Skin epidermis (tissue), 12 donors: ENCODE data around the gene TNKS1BP1.
"Not testable (repeated sequence)": the region's sequence is repeated elsewhere in the genome, so short reads cannot be mapped to it uniquely, and the experiment has no call there.

Experiments used
- H3K27ac ChIP-seq, 21 experiments: fragments of 200-600 bp; sonication (generic) in 11 of 21; one replicate each; pipeline ENCODE4 v1.5.0; 2020; ENCODE audit warnings: mild to moderate bottlenecking in 3 of 21, inconsistent platforms in 2 of 21, moderate library complexity in 2 of 21
- H3K4me3 ChIP-seq, 7 experiments: fragments of 200-600 bp; sonication (generic) in 2 of 7; one replicate each; pipeline ENCODE4 v1.5.0; 2020; ENCODE audit warnings: inconsistent platforms in 2 of 7, mild to moderate bottlenecking in 2 of 7, moderate library complexity in 1 of 7

The TNKS1BP1 gene

GRCh38 chr11:57324886-57325734, at the start of gene TNKS1BP1:
TNKS1BP1 (minus strand) TSS chr11:57324952; CDS start chr11:57321885, 3,067 bp downstream.
- Histone ChIP-seq H3K4me3 (peak within 1 kb of the TSS; percentile 74 to 92 (median 82)), H3K27ac (peak within 1 kb of the TSS; percentile 78 to 97 (median 92))

- Histone ChIP-seq H3K4me3 (no peak overlapping the region), H3K27ac (no peak overlapping the region)
Observed at GRCh38 chr11:57373146-57373545, 48.4 kb upstream of the TNKS1BP1 start.

GRCh38 chr11:57370941-57371340, 46.2 kb upstream of the TNKS1BP1 start:
- H3K4me3 ChIP-seq: no peak overlapping the region
- no peak overlapping the region for H3K27ac ChIP-seq

GRCh38 chr11:57370251-57370650, 45.5 kb upstream of the TNKS1BP1 start:
- no peak overlapping the region for H3K4me3 ChIP-seq

GRCh38 chr11:57368845-57369232, 44.1 kb upstream of the TNKS1BP1 start:
- Histone ChIP-seq H3K4me3 (no peak overlapping the region), H3K27ac (no peak overlapping the region)

More at GRCh38 chr11:57370251-57370650, 45.5 kb upstream of the TNKS1BP1 start:
- no peak overlapping the region for H3K27ac ChIP-seq

GRCh38 chr11:57368106-57368844, 43.5 kb upstream of the TNKS1BP1 start:
- H3K4me3 ChIP-seq: no peak overlapping the region
- H3K27ac ChIP-seq: no peak overlapping the region

GRCh38 chr11:57364851-57365660, 40.3 kb upstream of the TNKS1BP1 start:
- H3K4me3 ChIP-seq: no peak overlapping the region

GRCh38 chr11:57363131-57364080, 38.7 kb upstream of the TNKS1BP1 start:
- H3K27ac ChIP-seq: no peak overlapping the region
- no peak overlapping the region for H3K4me3 ChIP-seq

More at GRCh38 chr11:57364851-57365660, 40.3 kb upstream of the TNKS1BP1 start:
- H3K27ac ChIP-seq: no peak overlapping the region

- no peak overlapping the region for H3K4me3 ChIP-seq
- no peak overlapping the region for H3K27ac ChIP-seq
Observed at GRCh38 chr11:57361926-57362325, 37.2 kb upstream of the TNKS1BP1 start.

GRCh38 chr11:57361420-57361819, 36.7 kb upstream of the TNKS1BP1 start:
- not testable (repeated sequence) for H3K27ac ChIP-seq, H3K4me3 ChIP-seq

- Histone ChIP-seq H3K4me3 (no peak overlapping the region), H3K27ac (no peak overlapping the region)
Observed at GRCh38 chr11:57360991-57361390, 36.2 kb upstream of the TNKS1BP1 start.

GRCh38 chr11:57359896-57360690, 35.3 kb upstream of the TNKS1BP1 start:
- H3K27ac ChIP-seq: peak overlapping the region in 1 of 21 experiments; percentile 77
- no peak overlapping the region for H3K4me3 ChIP-seq

- H3K27ac ChIP-seq: peak overlapping the region in 6 of 21 experiments; percentile 4 to 77 (median 48)
- H3K4me3 ChIP-seq: no peak overlapping the region
Observed at GRCh38 chr11:57359396-57359795, 34.6 kb upstream of the TNKS1BP1 start.

- H3K4me3 ChIP-seq: no peak overlapping the region
- H3K27ac ChIP-seq: peak overlapping the region in 6 of 21 experiments; percentile 4 to 77 (median 48)
Observed at GRCh38 chr11:57358991-57359390, 34.2 kb upstream of the TNKS1BP1 start.

GRCh38 chr11:57358543-57358961, 33.8 kb upstream of the TNKS1BP1 start:
- Histone ChIP-seq H3K4me3 (no peak overlapping the region), H3K27ac (peak overlapping the region in 6 of 21 experiments; percentile 4 to 77 (median 53))

GRCh38 chr11:57357856-57358255, 33.1 kb upstream of the TNKS1BP1 start:
- Histone ChIP-seq H3K4me3 (no peak overlapping the region), H3K27ac (peak overlapping the region in 9 of 21 experiments; percentile 18 to 62 (median 39))

- H3K27ac ChIP-seq: peak overlapping the region in 6 of 21 experiments; percentile 18 to 62 (median 46)
Observed at GRCh38 chr11:57357310-57357709, 32.6 kb upstream of the TNKS1BP1 start.

GRCh38 chr11:57356268-57356667, 31.5 kb upstream of the TNKS1BP1 start:
- H3K4me3 ChIP-seq: no peak overlapping the region

More at GRCh38 chr11:57357310-57357709, 32.6 kb upstream of the TNKS1BP1 start:
- no peak overlapping the region for H3K4me3 ChIP-seq

More at GRCh38 chr11:57356268-57356667, 31.5 kb upstream of the TNKS1BP1 start:
- peak overlapping the region in 5 of 21 experiments; percentile 2 to 15 (median 8) for H3K27ac ChIP-seq
